Skeletal muscle satellite cell (primary cell): ENCODE results near the gene VCX3B. TPM values are rescaled to one million over a fixed set of nuclear protein-coding genes. Genes with fewer than 3 reads are reported as not detected.
"Not testable (repeated sequence)": the region's sequence is repeated elsewhere in the genome, so short reads cannot be mapped to it uniquely, and the experiment has no call there.

ENCODE experiments used
- H3K27me3 ChIP-seq: 2 replicates; pipeline ENCODE4 v1.7.0; 2013; ENCODE audit warnings: low read length; ENCODE audit not compliant: control insufficient read depth, insufficient read depth
- H3K36me3 ChIP-seq: 2 replicates; pipeline ENCODE4 v1.7.0; 2013; ENCODE audit warnings: mild to moderate bottlenecking, control low read depth, low read length; ENCODE audit not compliant: insufficient read depth
- H3K4me1 ChIP-seq: 2 replicates; pipeline ENCODE4 v1.7.0; 2013; ENCODE audit warnings: low read length; ENCODE audit not compliant: control insufficient read depth, insufficient read depth
- H3K4me2 ChIP-seq: 2 replicates; pipeline ENCODE4 v1.7.0; 2013; ENCODE audit warnings: mild to moderate bottlenecking, low read length
- H3K4me3 ChIP-seq: 2 replicates; pipeline ENCODE4 v1.7.0; 2013; ENCODE audit warnings: low read length
- H3K9ac ChIP-seq: 2 replicates; pipeline ENCODE4 v1.7.0; 2013; ENCODE audit warnings: mild to moderate bottlenecking, low read depth, low read length, moderate library complexity
- H3K9me3 ChIP-seq: replicated peaks from 2 replicates; pipeline ENCODE4 v1.7.0; 2013; ENCODE audit warnings: mild to moderate bottlenecking, control low read depth, low read length
- total RNA-seq: library from RNA; depleted of rRNA; stranded (reverse); fragments of >200 nt; gene quantifications from 2 replicates; pipeline ENCODE4 v1.2.3, GENCODE V29; 2012; rRNA removed

The VCX3B gene
- total RNA-seq = not detected in 2 replicates

- not testable (repeated sequence) for H3K27me3 ChIP-seq, H3K4me2 ChIP-seq, H3K9me3 ChIP-seq, H3K36me3 ChIP-seq, H3K9ac ChIP-seq, H3K4me1 ChIP-seq, H3K4me3 ChIP-seq
Observed at GRCh38 chrX:8464530-8464929, at the start of gene VCX3B. TSS of gene VCX3B (plus strand) at chrX:8464830. CDS start at chrX:8465451, 621 bp downstream.

GRCh38 chrX:8418301-8418700 lies 46.3 kb upstream of the VCX3B start:
- no peak overlapping the region for H3K9ac ChIP-seq
- H3K9me3 ChIP-seq = no peaks in the 10 kb centered on the region
- no peak overlapping the region for H3K4me3 ChIP-seq

DNA sequence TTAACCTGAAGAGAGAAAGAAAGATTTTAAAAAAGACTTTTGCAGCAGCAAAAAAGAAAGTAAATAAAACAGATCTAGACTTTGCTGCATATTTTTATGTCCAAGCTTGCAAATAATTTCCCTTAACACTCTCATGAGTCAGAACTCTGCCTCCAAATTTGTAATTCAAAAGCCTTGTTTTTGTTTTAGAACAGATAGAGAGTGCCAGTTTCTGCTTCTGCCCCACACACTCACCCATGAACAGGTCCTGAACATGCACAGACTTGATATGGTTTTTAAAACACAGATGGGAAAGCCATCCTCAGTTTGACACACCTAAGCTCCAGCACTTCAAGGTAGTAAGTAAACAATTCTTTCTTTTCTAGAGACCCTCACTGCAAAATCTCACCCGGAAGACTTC lies 39.7 kb upstream of the VCX3B start:
- Histone ChIP-seq H3K4me2 (no peak overlapping the region), H3K27me3 (no peaks in the 10 kb centered on the region), H3K36me3 (no peaks in the 10 kb centered on the region), H3K9me3 (no peaks in the 10 kb centered on the region), H3K4me1 (no peaks in the 10 kb centered on the region), H3K9ac (no peak overlapping the region), H3K4me3 (no peak overlapping the region)

More at GRCh38 chrX:8418301-8418700, 46.3 kb upstream of the VCX3B start:
- H3K27me3 ChIP-seq = no peaks in the 10 kb centered on the region
- no peaks in the 10 kb centered on the region for H3K4me1 ChIP-seq
- H3K4me2 ChIP-seq = no peak overlapping the region
- no peaks in the 10 kb centered on the region for H3K36me3 ChIP-seq

DNA sequence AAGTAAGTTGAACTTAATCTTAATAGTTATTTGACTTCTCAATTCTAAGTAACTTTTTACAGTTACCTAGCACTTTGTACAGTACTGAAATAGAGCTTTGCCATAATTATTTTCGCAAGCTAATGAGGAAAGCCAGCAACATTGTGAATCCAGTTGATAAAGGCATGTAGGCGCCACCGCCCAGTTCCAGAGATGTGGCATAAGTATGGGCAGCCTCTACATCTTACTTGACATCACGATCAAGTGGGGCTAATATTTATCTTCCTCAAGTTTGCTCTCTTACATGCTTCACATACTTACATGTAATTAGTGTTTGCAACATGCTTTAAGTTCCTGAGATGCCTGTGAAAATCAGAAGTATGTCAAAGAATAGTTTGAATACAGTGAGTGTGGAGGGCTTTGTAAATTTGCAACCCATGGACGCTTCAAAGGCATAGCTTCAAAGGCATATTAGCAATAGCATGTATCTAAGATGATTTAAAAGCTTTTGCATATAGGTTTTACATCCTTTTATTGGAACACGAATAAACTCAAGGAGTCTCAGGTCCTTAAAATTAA lies 34.9 kb upstream of the VCX3B start:
- Histone ChIP-seq H3K4me2 (no peak overlapping the region), H3K9ac (no peak overlapping the region), H3K9me3 (peaks cover 2% of the 10 kb centered on the region), H3K4me1 (no peaks in the 10 kb centered on the region), H3K4me3 (no peak overlapping the region), H3K27me3 (no peaks in the 10 kb centered on the region), H3K36me3 (no peaks in the 10 kb centered on the region)

GRCh38 chrX:8430444-8430843 lies 34.2 kb upstream of the VCX3B start:
- Histone ChIP-seq H3K4me1 (no peaks in the 10 kb centered on the region), H3K36me3 (no peaks in the 10 kb centered on the region), H3K9me3 (peaks cover 2% of the 10 kb centered on the region), H3K27me3 (no peaks in the 10 kb centered on the region), H3K9ac (no peak overlapping the region), H3K4me2 (no peak overlapping the region), H3K4me3 (no peak overlapping the region)

GRCh38 chrX:8432396-8432795 lies 32.2 kb upstream of the VCX3B start:
- Histone ChIP-seq H3K4me2 (no peak overlapping the region), H3K9me3 (peaks cover 5% of the 10 kb centered on the region), H3K36me3 (no peaks in the 10 kb centered on the region), H3K4me3 (no peak overlapping the region), H3K4me1 (no peaks in the 10 kb centered on the region), H3K9ac (no peak overlapping the region), H3K27me3 (no peaks in the 10 kb centered on the region)

DNA sequence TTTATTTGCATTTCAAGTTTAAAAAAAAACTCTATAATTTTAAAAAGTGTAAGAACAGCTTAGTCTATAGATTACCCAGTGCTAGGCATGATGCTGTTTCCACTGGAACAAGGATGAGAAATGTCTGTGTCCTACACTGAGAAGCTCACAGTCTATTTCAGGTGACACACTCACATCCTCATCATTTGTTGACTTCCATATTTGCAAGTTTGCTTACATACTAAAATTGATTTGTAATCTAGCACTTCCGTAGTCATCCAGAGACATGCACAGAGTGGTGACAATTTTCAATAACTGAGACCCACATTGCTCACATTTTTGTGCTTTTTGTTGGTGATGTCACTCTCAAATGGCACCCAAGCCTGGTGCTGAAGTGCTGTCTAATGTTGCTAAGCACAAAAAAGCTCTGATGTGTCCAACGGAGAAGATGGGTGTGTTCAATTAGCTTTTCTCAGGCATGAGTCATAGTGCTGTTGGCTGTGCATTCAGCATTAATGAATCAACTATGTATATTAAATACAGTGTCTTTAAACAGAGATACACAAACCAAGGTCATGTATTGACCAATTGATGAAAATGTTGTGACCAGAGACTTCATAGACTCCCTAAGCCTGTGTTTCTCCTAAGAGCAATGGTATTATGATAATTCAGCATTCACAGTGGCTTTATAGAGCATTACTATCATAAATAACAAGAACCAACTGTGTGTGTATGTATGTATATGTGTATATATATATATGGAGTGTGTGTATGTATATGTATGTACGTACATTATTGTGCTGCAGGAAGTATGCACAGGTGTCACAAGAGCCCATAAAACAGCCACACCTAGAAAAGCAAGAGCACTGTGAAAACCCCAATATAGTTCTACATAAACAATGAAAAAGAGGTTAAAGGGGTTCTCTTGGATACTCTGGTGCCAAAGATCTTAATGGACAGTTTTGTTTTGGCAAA lies 31.2 kb upstream of the VCX3B start:
- Histone ChIP-seq H3K4me1 (no peaks in the 10 kb centered on the region), H3K4me2 (no peak overlapping the region), H3K9ac (no peak overlapping the region), H3K36me3 (no peaks in the 10 kb centered on the region), H3K9me3 (peaks cover 5% of the 10 kb centered on the region), H3K4me3 (no peak overlapping the region), H3K27me3 (no peaks in the 10 kb centered on the region)

- no peaks in the 10 kb centered on the region for H3K36me3 ChIP-seq
- H3K27me3 ChIP-seq = no peaks in the 10 kb centered on the region
- H3K9ac ChIP-seq = no peak overlapping the region
- H3K4me3 ChIP-seq = no peak overlapping the region
- peaks cover under 1% of the 10 kb centered on the region for H3K9me3 ChIP-seq
- H3K4me1 ChIP-seq = no peaks in the 10 kb centered on the region
- H3K4me2 ChIP-seq = no peak overlapping the region
Observed at GRCh38 chrX:8447368-8447767, 17.3 kb upstream of the VCX3B start.

- H3K4me2 ChIP-seq, H3K27me3 ChIP-seq, H3K36me3 ChIP-seq, H3K4me3 ChIP-seq, H3K4me1 ChIP-seq, H3K9ac ChIP-seq: not testable (repeated sequence)
- H3K9me3 ChIP-seq = peaks cover 10% of the 10 kb centered on the region
Observed at GRCh38 chrX:8452343-8452742, 12.3 kb upstream of the VCX3B start.

- Histone ChIP-seq H3K27me3 (no peaks in the 10 kb centered on the region), H3K4me1 (no peaks in the 10 kb centered on the region), H3K9ac (no peak overlapping the region), H3K4me2 (no peak overlapping the region), H3K4me3 (no peak overlapping the region), H3K36me3 (no peaks in the 10 kb centered on the region), H3K9me3 (peaks cover 10% of the 10 kb centered on the region)
Observed at GRCh38 chrX:8453611-8454010, 11.0 kb upstream of the VCX3B start.

DNA sequence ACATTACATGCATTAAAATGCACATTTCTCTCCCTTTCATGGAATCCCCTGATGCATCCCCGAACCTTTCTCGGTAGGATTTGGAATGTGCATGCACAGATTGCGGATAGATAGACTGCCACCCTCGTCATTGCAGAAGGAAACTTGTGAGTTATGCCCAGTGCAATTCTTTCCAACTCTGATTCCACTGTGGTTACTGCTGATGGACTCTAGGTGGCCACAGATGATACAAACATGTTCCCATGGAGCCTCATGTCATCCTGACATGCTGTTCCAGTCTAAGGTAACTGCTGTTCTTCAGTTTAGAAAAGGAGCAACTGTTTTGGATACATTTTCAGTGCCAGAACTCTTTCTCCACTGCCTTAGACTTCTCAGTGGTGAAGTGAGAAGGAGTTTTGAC lies 9.1 kb upstream of the VCX3B start:
- Histone ChIP-seq H3K4me2 (no peak overlapping the region), H3K4me1 (no peaks in the 10 kb centered on the region), H3K4me3 (no peak overlapping the region), H3K9ac (no peak overlapping the region), H3K27me3 (no peaks in the 10 kb centered on the region), H3K9me3 (peaks cover 10% of the 10 kb centered on the region), H3K36me3 (no peaks in the 10 kb centered on the region)

DNA sequence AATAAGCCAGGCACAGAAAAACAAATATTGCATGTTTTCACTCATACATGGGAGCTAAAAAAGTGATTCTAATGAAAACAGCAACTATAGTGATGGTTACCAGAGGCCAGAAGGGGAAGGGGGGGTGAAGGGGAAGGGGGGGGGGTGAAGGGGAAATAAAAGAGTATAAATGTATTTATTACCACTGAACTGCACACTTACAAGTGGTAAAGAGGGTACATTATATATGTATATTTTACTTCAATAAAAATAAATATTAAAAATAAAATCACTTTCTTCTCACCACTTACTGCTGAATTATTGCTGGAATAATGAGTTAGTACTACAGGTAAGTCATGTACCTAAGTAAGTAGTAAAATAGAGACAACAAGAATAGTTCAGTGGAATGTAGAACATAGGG lies 2.1 kb upstream of the VCX3B start:
- Histone ChIP-seq H3K4me1 (no peaks in the 10 kb centered on the region), H3K9ac (no peak overlapping the region), H3K27me3 (no peaks in the 10 kb centered on the region), H3K36me3 (no peaks in the 10 kb centered on the region), H3K9me3 (no peaks in the 10 kb centered on the region), H3K4me3 (no peak overlapping the region), H3K4me2 (no peak overlapping the region)
